Measurements from ENCODE around the gene HIPK1.

The HIPK1 gene

GRCh38 chr1:114021665-114022099 is 92.6 kb downstream of the HIPK1 start:
- TF ChIP-seq CTCF (IDR thresholded peaks at IDR 0.05; ENCODE audit: low read depth, low read length): no peak
- no peak overlapping the region for H3K4me3 ChIP-seq (replicated peaks in 1 of 2; ENCODE audit: low read depth in 2 of 2, low read length in 2 of 2)
- DNase-seq (ENCODE audit: low read depth in 2 of 2): no peak

- TF ChIP-seq CTCF (IDR thresholded peaks at IDR 0.05; ENCODE audit: low read depth, low read length): no peak
- DNase-seq (ENCODE audit: low read depth in 2 of 2): no peak
- H3K4me3 ChIP-seq (replicated peaks in 1 of 2; ENCODE audit: low read depth in 2 of 2, low read length in 2 of 2): no peak overlapping the region
These were observed 93.8 kb downstream of the HIPK1 start for GRCh38 chr1:114022877-114023276.

- TF ChIP-seq CTCF (IDR thresholded peaks at IDR 0.05; ENCODE audit: low read depth, low read length): no peak
- H3K4me3 ChIP-seq (replicated peaks in 1 of 2; ENCODE audit: low read depth in 2 of 2, low read length in 2 of 2): no peak overlapping the region
- DNase-seq (ENCODE audit: low read depth in 2 of 2): no peak
These were observed 94.3 kb downstream of the HIPK1 start for GRCh38 chr1:114023377-114023776.

- no peak for DNase-seq (ENCODE audit: low read depth in 2 of 2)
- TF ChIP-seq CTCF (IDR thresholded peaks at IDR 0.05; ENCODE audit: low read depth, low read length): no peak
- no peak overlapping the region for H3K4me3 ChIP-seq (replicated peaks in 1 of 2; ENCODE audit: low read depth in 2 of 2, low read length in 2 of 2)
These were observed 94.9 kb downstream of the HIPK1 start for GRCh38 chr1:114024049-114024448.

- DNase-seq (ENCODE audit: low read depth in 2 of 2): no peak
- TF ChIP-seq CTCF (IDR thresholded peaks at IDR 0.05; ENCODE audit: low read depth, low read length): no peak
These were observed 96.7 kb downstream of the HIPK1 start for GRCh38 chr1:114025609-114026401.

GRCh38 chr1:114026797-114027196 is 97.7 kb downstream of the HIPK1 start:
- TF ChIP-seq CTCF (IDR thresholded peaks at IDR 0.05; ENCODE audit: low read depth, low read length): no peak
- DNase-seq (ENCODE audit: low read depth in 2 of 2): no peak
- H3K4me3 ChIP-seq (replicated peaks in 1 of 2; ENCODE audit: low read depth in 2 of 2, low read length in 2 of 2): no peak overlapping the region

More at GRCh38 chr1:114025609-114026401, 96.7 kb downstream of the HIPK1 start:
- H3K4me3 ChIP-seq (replicated peaks in 1 of 2; ENCODE audit: low read depth in 2 of 2, low read length in 2 of 2): no peak overlapping the region

All from cardiac fibroblast (primary cell).